PC-3 (cell line): ENCODE measurements around the gene HNMT. TPM values are rescaled to one million over a fixed set of nuclear protein-coding genes. Genes with fewer than 3 reads are reported as not detected.

ENCODE experiments used
- ATAC-seq: fragments of 200-7000 bp; cut with Tn5 transposase; 2 replicates; pipeline ENCODE4 v1.9.1; 2020; ENCODE audit warnings: mild to moderate bottlenecking, moderate library complexity
- BruUV-seq: library from RNA; stranded (reverse); fragments of 400-500 nt; replicated peaks from 2 replicates; lab custom pipeline; 2021; lab: Mats Ljungman, UMichigan
- CTCF ChIA-PET: fragments of 300-600 bp; sonication (Branson Sonifier 250); formaldehyde crosslinking; loops from one replicate; lab custom pipeline; 2022; ENCODE audit warnings: antibody characterized with exemption; lab: Charles Lee
- POLR2A ChIA-PET: fragments of 300-600 bp; sonication (Branson Sonifier 250); formaldehyde crosslinking; loops from one replicate; lab custom pipeline; 2022; ENCODE audit warnings: antibody characterized with exemption; ENCODE audit not compliant: unreplicated experiment; lab: Charles Lee
- DNase-seq: peaks from one replicate; pipeline ENCODE4 v3.0.0-alpha.2; 2015
- H2AFZ ChIP-seq: fragments of 300-600 bp; sonication (generic); 2 replicates; pipeline ENCODE4 v1.6.0; 2016; ENCODE audit warnings: antibody characterized with exemption, low read length
- H3F3A ChIP-seq: fragments of 300-600 bp; sonication (generic); one replicate; pipeline ENCODE4 v1.6.0; 2017; ENCODE audit warnings: antibody characterized with exemption, low read length, control low read depth, mild to moderate bottlenecking; ENCODE audit not compliant: unreplicated experiment
- H3K27ac ChIP-seq: fragments of 300-600 bp; sonication (generic); 2 replicates; pipeline ENCODE4 v1.5.1; 2016; ENCODE audit warnings: mild to moderate bottlenecking, low read length
- H3K27me3 ChIP-seq: fragments of 300-600 bp; sonication (generic); 2 replicates; pipeline ENCODE4 v1.6.1; 2016; ENCODE audit warnings: low read length, mixed read lengths
- H3K36me3 ChIP-seq: fragments of 300-600 bp; sonication (generic); 2 replicates; pipeline ENCODE4 v1.6.1; 2016; ENCODE audit warnings: low read depth, mixed run types, low read length, mixed read lengths
- H3K4me1 ChIP-seq: fragments of 300-600 bp; sonication (generic); 2 replicates; pipeline ENCODE4 v1.5.1; 2016; ENCODE audit warnings: low read length; ENCODE audit not compliant: insufficient read depth
- H3K4me2 ChIP-seq: fragments of 300-600 bp; sonication (generic); 2 replicates; pipeline ENCODE4 v1.6.0; 2016; ENCODE audit warnings: low read length
- H3K4me3 ChIP-seq: fragments of 300-600 bp; sonication (generic); 2 replicates; pipeline ENCODE4 v1.5.1; 2016; ENCODE audit warnings: mild to moderate bottlenecking, low read length, mixed read lengths
- H3K79me2 ChIP-seq: fragments of 300-600 bp; sonication (generic); 2 replicates; pipeline ENCODE4 v1.6.1; 2017; ENCODE audit warnings: low read length, mixed read lengths
- H3K9ac ChIP-seq: fragments of 300-600 bp; sonication (generic); 2 replicates; pipeline ENCODE4 v1.6.0; 2016; ENCODE audit warnings: mild to moderate bottlenecking, low read length
- H3K9me2 ChIP-seq: fragments of 300-600 bp; sonication (generic); replicated peaks from 2 replicates; pipeline ENCODE4 v1.6.1; 2016; ENCODE audit warnings: mixed run types, low read length, mixed read lengths
- H3K9me3 ChIP-seq: fragments of 300-600 bp; sonication (generic); 2 replicates; pipeline ENCODE4 v1.6.1; 2016; ENCODE audit warnings: low read length, mixed read lengths
- H4K20me1 ChIP-seq: fragments of 300-600 bp; sonication (generic); 2 replicates; pipeline ENCODE4 v1.6.1; 2016; ENCODE audit warnings: low read length, mixed read lengths
- EZH2 ChIP-seq: fragments of 300-600 bp; sonication (generic); IDR thresholded peaks from one replicate; pipeline ENCODE4 v1.6.1; 2017; ENCODE audit warnings: antibody characterized with exemption, mild to moderate bottlenecking, low read length; ENCODE audit not compliant: unreplicated experiment
- EZH2phosphoT487 ChIP-seq: fragments of 300-600 bp; sonication (generic); IDR thresholded peaks from 2 replicates; pipeline ENCODE4 v1.6.1; 2018; ENCODE audit warnings: mild to moderate bottlenecking, antibody characterized with exemption, low read length, borderline replicate concordance
- intact Hi-C: fragments of 100-400 bp; cut with micrococcal nuclease; formaldehyde crosslinking; loops from 2 replicates; pipeline ENCODE4 v1.9.0; 2023
- total RNA-seq: library from RNA; depleted of rRNA; stranded (reverse); fragments of >200 nt; gene quantifications from 2 replicates; pipeline ENCODE4 v1.2.3, GENCODE V29; 2014
- TF ChIP-seq, protein P1 (sequence below): fragments of 300-600 bp; sonication (generic); conservative IDR thresholded peaks from 2 replicates; pipeline ENCODE4 v1.5.1; 2017; ENCODE audit warnings: antibody characterized with exemption, low read depth, mild to moderate bottlenecking, low read length

Gene HNMT
- total RNA-seq, 1 experiment from 2014 or later, result 7.1 TPM

DNA sequence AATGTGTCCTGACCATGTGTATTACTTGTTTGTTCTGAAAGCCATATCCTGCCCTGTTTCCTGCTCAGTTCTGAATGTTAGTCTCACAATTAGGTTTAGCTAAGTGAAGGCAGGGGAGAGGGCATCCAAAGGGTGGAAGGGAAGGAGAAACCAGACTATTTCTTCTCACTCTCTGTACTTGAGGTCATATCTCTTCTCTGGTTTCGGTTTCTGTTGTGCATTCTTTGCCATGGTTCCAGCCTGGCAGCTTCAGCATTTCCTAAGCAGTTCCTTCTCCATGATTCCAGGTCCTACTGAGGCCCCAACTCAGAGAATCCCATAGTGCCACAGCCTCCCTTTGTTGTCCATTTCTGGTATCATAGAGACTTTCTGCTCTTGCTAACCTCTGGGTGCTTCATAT lies 40.3 kb upstream of the HNMT start:
- Histone ChIP-seq H3K9me3 (no peaks in the 10 kb centered on the region), H3K9me2 (no peaks in the 10 kb centered on the region), H3K79me2 (no peaks in the 10 kb centered on the region), H3F3A (no peaks in the 10 kb centered on the region), H3K36me3 (no peaks in the 10 kb centered on the region), H3K4me2 (no peak overlapping the region), H3K4me1 (peaks cover 5% of the 10 kb centered on the region), H3K4me3 (no peak overlapping the region), H3K9ac (no peak overlapping the region), H2AFZ (no peak overlapping the region), H4K20me1 (no peaks in the 10 kb centered on the region), H3K27ac (no peak overlapping the region), H3K27me3 (no peaks in the 10 kb centered on the region)
- no peak for DNase-seq
- BruUV-seq, result no TSS peak
- no peak for ATAC-seq
- TF ChIP-seq EZH2phosphoT487, result no peak
- TF ChIP-seq EZH2, result no peak
- TF ChIP-seq, protein P1, sequence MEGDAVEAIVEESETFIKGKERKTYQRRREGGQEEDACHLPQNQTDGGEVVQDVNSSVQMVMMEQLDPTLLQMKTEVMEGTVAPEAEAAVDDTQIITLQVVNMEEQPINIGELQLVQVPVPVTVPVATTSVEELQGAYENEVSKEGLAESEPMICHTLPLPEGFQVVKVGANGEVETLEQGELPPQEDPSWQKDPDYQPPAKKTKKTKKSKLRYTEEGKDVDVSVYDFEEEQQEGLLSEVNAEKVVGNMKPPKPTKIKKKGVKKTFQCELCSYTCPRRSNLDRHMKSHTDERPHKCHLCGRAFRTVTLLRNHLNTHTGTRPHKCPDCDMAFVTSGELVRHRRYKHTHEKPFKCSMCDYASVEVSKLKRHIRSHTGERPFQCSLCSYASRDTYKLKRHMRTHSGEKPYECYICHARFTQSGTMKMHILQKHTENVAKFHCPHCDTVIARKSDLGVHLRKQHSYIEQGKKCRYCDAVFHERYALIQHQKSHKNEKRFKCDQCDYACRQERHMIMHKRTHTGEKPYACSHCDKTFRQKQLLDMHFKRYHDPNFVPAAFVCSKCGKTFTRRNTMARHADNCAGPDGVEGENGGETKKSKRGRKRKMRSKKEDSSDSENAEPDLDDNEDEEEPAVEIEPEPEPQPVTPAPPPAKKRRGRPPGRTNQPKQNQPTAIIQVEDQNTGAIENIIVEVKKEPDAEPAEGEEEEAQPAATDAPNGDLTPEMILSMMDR, result no peak
- POLR2A ChIA-PET, result no interaction called here
- CTCF ChIA-PET, result no interaction called here
- intact Hi-C loops, result no loop called here

DNA sequence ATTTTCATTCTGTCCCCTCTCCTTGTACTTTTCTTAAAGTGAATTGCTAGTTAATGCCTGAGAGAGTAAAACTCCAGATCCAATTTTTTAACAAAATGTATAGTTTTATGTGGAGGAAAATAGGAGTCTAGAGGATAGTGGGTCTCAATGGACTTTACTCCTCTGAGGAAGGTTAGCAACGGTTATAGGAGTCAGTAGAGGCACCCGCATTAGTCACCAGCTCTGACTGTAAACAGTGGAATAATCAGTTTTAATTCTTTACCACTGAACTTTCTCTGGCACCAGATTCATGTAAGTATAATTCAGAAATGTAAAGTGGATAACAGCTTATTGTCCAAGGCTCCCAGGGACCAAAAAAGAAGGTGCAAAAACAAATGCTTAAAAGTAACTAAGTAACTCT lies 38.7 kb upstream of the HNMT start:
- Histone ChIP-seq H2AFZ (no peak overlapping the region), H3K4me2 (no peak overlapping the region), H3K27ac (no peak overlapping the region), H3K9me2 (no peaks in the 10 kb centered on the region), H3K36me3 (no peaks in the 10 kb centered on the region), H3K4me1 (peaks cover 5% of the 10 kb centered on the region), H3K27me3 (no peaks in the 10 kb centered on the region), H3K9me3 (no peaks in the 10 kb centered on the region), H3K4me3 (no peak overlapping the region), H3F3A (no peaks in the 10 kb centered on the region), H3K79me2 (no peaks in the 10 kb centered on the region), H3K9ac (no peak overlapping the region), H4K20me1 (no peaks in the 10 kb centered on the region)
- POLR2A ChIA-PET, result no interaction called here
- intact Hi-C loops, result no loop called here
- TF ChIP-seq EZH2 (no peak), EZH2phosphoT487 (no peak)
- TF ChIP-seq, protein P1, result no peak
- DNase-seq (no peak), ATAC-seq (no peak; the same call in 1 of the 2 replicates)
- no TSS peak for BruUV-seq
- CTCF ChIA-PET, result no interaction called here

DNA sequence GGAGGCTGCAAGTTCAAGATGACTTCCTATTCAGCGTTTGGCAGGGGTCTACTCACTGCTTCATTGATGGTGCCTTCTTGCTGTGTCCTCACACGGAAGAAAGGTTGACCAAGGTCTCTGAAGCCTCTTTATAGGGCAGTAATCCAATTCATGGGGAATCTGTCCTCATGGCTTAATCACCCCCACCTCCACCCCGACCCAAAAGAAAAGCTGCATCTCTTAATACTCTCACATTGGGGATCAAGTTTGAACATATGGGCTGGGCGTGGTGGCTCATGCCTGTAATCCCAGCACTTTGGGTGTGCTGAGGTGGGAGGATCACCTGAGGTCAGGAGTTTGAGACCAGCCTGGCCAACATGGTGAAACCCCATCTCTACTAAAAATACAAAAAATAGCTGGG lies 36.4 kb upstream of the HNMT start:
- H3K4me1 ChIP-seq, result peaks cover 5% of the 10 kb centered on the region
- H3K9ac ChIP-seq, result no peak overlapping the region
- no peaks in the 10 kb centered on the region for H3K9me3 ChIP-seq
- TF ChIP-seq EZH2phosphoT487, result no peak
- no peak for TF ChIP-seq EZH2
- TF ChIP-seq, protein P1, result no peak
- H3K9me2 ChIP-seq, result no peaks in the 10 kb centered on the region
- no peak overlapping the region for H3K27ac ChIP-seq
- no peak for DNase-seq
- BruUV-seq, result no TSS peak
- H2AFZ ChIP-seq, result no peak overlapping the region
- no peak overlapping the region for H3K4me2 ChIP-seq
- intact Hi-C loops, result no loop called here
- ChIA-PET CTCF (no interaction called here), POLR2A (no interaction called here)
- H3K27me3 ChIP-seq, result no peaks in the 10 kb centered on the region
- H4K20me1 ChIP-seq, result no peaks in the 10 kb centered on the region
- no peak for ATAC-seq
- H3F3A ChIP-seq, result no peaks in the 10 kb centered on the region
- H3K79me2 ChIP-seq, result no peaks in the 10 kb centered on the region
- no peak overlapping the region for H3K4me3 ChIP-seq
- no peaks in the 10 kb centered on the region for H3K36me3 ChIP-seq
